ENCODE measurements around the gene HOXB4.

Gene HOXB4

GRCh38 chr17:48577946-48578615 lies at the start of gene HOXB4:
Gene HOXB4 (minus strand): TSS chr17:48578350. CDS start chr17:48578319, 31 bp downstream.
- peak; percentile 78 for DNase-seq (ENCODE audit: low spot score)

DNA sequence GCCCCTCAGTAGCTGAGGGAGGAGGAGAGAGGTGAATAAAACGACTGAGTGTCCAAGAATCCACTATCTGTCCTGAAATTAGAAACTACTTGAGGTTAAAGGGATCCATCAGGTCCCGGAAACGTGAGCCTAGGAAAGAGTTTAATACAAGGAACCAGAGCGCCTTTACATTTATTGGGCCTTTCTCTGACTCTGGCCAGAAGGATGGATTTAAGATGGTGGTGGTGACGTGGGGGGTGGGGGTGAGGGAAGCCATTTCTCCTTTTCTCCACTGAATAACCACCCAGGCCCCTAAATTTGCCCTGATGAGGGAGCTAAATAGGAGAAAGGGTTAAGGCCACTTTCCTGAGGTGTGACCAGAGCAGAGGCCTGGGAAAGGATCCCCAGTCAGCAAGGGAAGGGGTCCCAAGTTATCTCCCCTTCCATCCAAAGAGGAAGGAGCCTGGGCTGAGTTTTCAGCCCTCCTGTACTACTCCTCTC lies 49.0 kb upstream of the HOXB4 start:
- DNase-seq (ENCODE audit: low spot score) = no peak

- no peak for DNase-seq (ENCODE audit: low spot score)
Observed at GRCh38 chr17:48626245-48627117, 48.3 kb upstream of the HOXB4 start, which contains the start of gene HOXB9. Gene HOXB9 (minus strand): TSS chr17:48626358. CDS start chr17:48626269, 89 bp downstream.

DNA sequence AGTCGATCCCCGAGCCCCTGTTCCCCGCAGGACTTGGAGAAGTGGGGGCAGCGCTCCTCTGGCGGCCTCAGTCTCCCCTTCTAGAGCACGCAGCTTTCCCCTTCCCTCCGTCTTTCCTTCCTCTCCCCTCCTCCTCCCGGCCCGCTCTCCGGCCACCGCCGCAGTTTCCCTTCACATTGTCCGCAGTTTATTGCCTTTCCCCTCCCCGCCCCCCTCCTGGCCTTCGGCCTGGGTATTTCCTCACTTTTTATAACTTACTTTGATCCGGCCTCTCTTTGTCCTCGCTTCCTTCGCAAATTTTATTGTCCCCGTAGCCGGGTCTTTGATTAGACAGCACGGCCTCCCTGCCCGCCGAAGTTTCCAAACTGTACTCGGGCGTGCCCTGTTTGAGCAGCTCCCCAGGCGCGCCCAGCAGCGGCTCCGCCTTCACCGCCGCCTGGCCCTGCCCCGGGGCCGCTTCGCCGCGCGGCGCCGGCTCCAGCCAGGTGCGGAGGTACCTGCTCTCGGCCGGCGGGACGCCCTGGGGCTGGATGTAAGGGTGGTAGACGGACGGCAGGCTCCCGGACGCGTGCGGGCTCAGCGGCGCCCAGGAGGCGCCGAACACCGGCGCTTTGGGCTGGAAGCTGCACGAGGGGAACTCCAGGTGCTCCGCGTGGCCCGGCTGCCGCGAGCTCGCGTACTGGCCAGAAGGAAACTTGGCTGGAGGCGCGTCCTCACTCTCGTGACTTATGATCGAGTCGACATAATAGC lies 47.5 kb upstream of the HOXB4 start:
- DNase-seq (ENCODE audit: low spot score) = no peak

DNA sequence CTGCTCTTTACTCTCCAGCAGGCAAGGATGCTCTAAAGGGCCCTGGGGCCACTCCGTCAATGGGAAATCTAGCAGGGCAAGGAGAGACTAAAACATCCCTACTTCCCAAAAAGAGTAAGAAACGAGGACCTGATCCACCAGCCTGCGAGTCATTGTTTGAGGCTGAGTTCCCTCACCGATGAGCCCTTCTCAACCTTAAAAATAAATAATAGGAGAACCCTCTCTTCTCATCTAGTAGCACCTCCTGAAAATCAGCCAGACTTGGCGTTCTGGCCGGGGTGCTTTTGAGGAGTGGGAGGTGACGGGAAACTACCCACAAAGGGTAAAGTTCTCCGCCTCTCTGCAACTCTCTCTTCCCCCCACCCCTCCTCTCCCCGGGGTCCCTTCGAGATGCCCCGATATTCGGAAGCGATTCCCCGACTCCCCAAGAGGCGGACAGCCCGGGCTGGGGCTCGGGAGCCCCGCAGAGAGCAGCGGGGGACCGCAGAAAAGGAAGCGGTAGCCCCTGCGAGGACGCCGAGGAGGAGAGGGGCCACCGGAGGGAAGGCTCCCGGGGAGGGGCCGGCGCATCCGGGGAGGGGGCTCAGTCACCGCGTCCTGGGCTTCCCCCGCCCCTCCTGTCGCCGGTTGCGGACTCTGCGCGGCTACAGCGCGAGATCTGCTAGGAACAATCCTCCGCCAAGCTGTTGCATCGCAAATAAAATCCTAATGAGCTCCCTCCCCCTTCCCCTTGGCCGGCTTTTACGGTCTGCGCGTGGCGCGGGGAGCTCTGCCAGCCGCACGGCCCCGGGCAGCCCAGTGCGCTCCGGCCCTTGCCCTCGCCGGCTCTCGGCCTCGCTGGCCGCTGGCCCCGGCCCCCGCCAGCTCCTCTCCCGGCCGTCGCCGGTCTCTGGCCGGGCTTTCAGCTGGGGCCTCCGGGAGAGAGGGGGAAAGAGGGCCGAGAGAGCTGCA lies 46.7 kb upstream of the HOXB4 start:
- no peak for DNase-seq (ENCODE audit: low spot score)

DNA sequence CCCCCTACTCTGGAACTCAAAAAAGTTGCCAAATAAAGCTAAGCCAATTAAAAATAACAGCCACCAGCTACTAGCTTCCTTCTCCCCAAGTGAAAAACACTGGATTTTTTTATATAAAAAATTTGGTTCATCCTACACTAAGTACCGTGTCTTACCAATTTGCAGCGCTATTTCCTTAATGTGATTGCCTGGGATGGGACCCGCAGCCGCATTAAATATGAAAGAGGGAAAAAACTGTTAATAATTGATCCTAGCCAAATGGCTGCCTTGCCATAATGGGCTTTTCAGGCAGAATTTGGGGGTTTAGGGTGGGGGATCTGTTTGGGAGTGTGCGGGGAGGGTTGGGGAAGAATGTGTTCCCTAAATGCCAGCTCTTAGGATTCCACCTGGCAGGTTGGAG lies 46.0 kb upstream of the HOXB4 start:
- DNase-seq (ENCODE audit: low spot score) = no peak

- DNase-seq (ENCODE audit: low spot score) = no peak
Observed at GRCh38 chr17:48623583-48623982, 45.4 kb upstream of the HOXB4 start.

- DNase-seq (ENCODE audit: low spot score) = no peak
Observed at GRCh38 chr17:48622857-48623256, 44.7 kb upstream of the HOXB4 start.

DNA sequence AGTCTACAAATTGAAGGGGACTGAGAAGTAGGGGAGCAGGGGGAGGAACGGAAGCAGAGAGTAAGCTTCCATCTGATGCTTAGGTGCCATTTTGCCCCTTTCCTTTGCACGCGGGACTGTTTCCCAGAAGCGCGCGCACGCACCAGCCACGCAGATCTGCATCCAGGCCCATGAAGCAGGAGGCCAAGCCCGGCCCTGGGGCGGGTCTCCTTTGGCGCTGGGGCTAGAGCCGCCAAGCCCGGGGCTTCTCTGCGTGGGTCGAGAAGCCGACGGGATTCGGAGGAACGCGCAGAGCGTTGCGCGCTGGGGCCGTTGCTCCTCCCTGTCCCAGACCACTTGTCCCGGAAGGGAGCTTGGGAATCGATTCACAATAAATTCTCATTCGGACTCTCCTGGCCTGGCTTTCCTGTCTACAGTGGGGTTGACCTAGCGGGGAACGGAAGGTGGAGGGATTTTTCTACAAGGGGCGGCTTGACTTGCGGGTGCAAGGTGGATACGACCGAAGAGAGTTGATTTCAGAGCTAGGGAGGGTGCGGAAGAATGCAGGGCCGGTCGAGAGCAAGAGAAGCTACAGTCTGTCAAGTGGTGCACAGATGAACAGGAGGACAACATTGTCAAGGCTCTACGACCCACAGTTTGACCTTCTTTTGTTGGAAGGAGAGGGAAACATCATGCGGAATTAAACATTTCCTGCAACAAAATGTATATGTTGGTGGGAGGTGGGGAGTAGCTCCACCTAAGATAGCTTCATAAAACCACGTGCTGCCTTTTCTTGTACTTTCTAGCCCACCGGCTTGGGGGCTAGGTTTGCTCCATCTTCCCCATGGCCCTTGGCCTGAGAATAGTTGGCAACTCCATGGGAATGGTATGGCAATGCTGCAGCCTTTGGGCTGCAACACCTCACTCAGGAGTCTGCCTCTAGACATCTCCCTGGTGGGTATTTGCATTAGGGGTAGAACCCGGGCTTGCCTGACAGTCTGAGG lies 43.6 kb upstream of the HOXB4 start:
- no peak for DNase-seq (ENCODE audit: low spot score)

- DNase-seq (ENCODE audit: low spot score) = no peak
Observed at GRCh38 chr17:48620461-48621139, 42.5 kb upstream of the HOXB4 start.

GRCh38 chr17:48619826-48620449 lies 41.8 kb upstream of the HOXB4 start:
- DNase-seq (ENCODE audit: low spot score) = no peak

DNA sequence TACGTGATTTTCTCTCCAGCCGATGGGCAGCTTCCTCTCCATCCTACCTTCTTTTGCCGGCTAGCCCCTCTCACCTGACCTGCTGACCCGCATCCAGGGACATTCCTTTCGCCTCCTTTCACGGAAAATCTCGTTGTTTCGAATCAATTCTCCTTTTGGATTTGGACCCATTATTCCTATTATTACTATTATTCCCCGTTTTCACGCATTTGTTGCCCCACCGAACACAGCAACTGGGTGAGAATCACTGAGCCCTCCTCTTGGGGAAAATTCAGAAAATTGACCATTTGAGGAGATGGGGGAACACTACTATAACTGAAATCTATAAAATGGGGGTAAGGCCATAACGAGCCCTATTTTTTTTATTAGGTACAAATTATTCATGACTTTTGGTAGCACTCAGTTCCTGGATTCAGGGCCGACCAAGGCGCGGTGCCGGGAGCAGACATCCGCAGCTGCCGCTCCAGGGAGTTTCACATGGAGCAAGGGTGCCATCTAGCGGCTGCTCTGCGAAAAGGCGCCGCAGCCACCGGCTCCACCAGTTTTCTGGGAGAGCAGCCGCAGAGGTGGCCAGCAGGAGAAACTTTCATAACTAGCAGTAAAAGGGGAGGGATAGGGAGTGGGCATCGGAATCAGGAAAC lies 40.2 kb upstream of the HOXB4 start:
- peak; percentile 79 for DNase-seq (ENCODE audit: low spot score)

GRCh38 chr17:48617471-48618255 lies 39.5 kb upstream of the HOXB4 start:
- no peak for DNase-seq (ENCODE audit: low spot score)

GRCh38 chr17:48616717-48617470 lies 38.7 kb upstream of the HOXB4 start:
- no peak for DNase-seq (ENCODE audit: low spot score)

DNA sequence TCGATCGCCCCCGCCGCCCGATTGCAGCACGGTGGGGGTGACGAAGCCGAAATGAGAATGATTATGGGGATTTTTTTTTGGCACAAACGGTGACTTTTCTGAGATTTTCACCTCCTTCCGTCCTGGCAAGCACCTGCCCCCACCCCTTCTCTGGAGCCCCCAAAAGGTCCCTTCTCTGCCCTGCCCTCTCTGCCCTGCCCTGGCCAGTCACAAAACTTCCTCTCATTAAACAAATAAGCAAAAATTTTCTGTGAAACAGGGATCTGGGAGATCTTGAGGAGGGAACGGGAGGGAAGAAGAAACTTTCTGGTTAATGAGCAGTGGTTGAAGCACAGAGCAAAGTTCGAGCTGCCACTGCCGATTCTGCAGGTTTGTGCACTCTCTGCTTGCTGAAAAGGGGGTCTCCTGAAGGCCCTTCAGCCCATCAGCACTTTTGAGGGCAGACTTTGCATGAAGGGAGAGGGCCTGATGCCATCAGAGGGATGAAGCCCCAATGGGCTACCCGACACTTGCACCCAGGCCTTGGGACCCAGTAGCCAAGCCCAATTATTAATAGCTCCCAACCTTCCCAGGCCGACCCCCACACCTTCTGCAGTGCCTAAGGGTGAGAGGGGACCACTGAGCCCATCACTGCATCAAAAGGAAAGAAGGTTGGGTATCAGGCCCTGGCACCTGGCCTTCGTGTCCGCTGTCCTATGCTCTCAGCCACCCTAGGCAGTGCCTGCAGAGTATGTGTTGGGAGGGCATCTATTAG lies 38.0 kb upstream of the HOXB4 start:
- DNase-seq (ENCODE audit: low spot score) = no peak
